OCI-LY7 (cell line): ENCODE results near the gene NOL3. TPM values are rescaled to one million over a fixed set of nuclear protein-coding genes. Genes with fewer than 3 reads are reported as not detected.

Source experiments
- BruUV-seq: library from RNA; stranded (reverse); fragments of 400-500 nt; replicated peaks from 2 replicates; lab custom pipeline; 2021; lab: Mats Ljungman, UMichigan
- CTCF ChIA-PET: fragments of 300-600 bp; sonication (Branson Sonifier 250); formaldehyde crosslinking; loops from one replicate; lab custom pipeline; 2022; ENCODE audit warnings: antibody characterized with exemption; ENCODE audit not compliant: unreplicated experiment; lab: Charles Lee
- POLR2A ChIA-PET: fragments of 300-600 bp; sonication (Branson Sonifier 250); formaldehyde crosslinking; loops from one replicate; lab custom pipeline; 2022; ENCODE audit warnings: antibody characterized with exemption; lab: Charles Lee
- DNase-seq: peaks from one replicate; pipeline ENCODE4 v3.0.0-alpha.2; 2015; ENCODE audit warnings: low spot score
- H2AFZ ChIP-seq: fragments of 200-600 bp; sonication (generic), shearing (Covaris generic); 2 replicates; pipeline ENCODE4 v1.6.1; 2014; ENCODE audit warnings: mild to moderate bottlenecking, antibody characterized with exemption, low read length, moderate library complexity
- H3K27ac ChIP-seq: fragments of 200-600 bp; sonication (generic); 2 replicates; pipeline ENCODE4 v1.5.1; 2014; ENCODE audit warnings: mixed run types, low read depth, mild to moderate bottlenecking, moderate library complexity, low read length, inconsistent platforms; ENCODE audit not compliant: poor library complexity, severe bottlenecking
- H3K36me3 ChIP-seq: fragments of 200-600 bp; sonication (generic); 2 replicates; pipeline ENCODE4 v1.6.1; 2014; ENCODE audit warnings: mild to moderate bottlenecking, antibody characterized with exemption, low read length, moderate library complexity, mixed read lengths; ENCODE audit not compliant: insufficient read depth
- H3K4me1 ChIP-seq: fragments of 200-600 bp; sonication (generic); 2 replicates; pipeline ENCODE4 v1.5.1; 2014; ENCODE audit warnings: mild to moderate bottlenecking, low read length; ENCODE audit not compliant: insufficient read depth, poor library complexity, severe bottlenecking
- H3K4me2 ChIP-seq: fragments of 200-600 bp; sonication (generic); 2 replicates; pipeline ENCODE4 v1.6.1; 2014; ENCODE audit warnings: mild to moderate bottlenecking, low read length
- H3K4me3 ChIP-seq: fragments of 200-600 bp; sonication (generic); 2 replicates; pipeline ENCODE4 v1.5.1; 2014; ENCODE audit warnings: mild to moderate bottlenecking, low read depth, low read length; ENCODE audit not compliant: poor library complexity, severe bottlenecking
- H3K79me2 ChIP-seq: fragments of 200-600 bp; sonication (generic); 2 replicates; pipeline ENCODE4 v1.6.1; 2016; ENCODE audit warnings: low read depth, mild to moderate bottlenecking, low read length, moderate library complexity, mixed read lengths; ENCODE audit not compliant: insufficient read depth
- H3K9me2 ChIP-seq: fragments of 200-600 bp; sonication (generic); 2 replicates; pipeline ENCODE4 v1.6.1; 2016; ENCODE audit warnings: mild to moderate bottlenecking, low read length, mixed read lengths; ENCODE audit not compliant: insufficient read depth
- H3K9me3 ChIP-seq: fragments of 200-600 bp; sonication (generic); 2 replicates; pipeline ENCODE4 v1.6.1; 2014; ENCODE audit warnings: mild to moderate bottlenecking, mixed run types, low read length, mixed read lengths
- H4K20me1 ChIP-seq: fragments of 200-600 bp; sonication (generic); 2 replicates; pipeline ENCODE4 v1.6.1; 2014; ENCODE audit warnings: mild to moderate bottlenecking, antibody characterized with exemption, low read length, moderate library complexity, mixed read lengths; ENCODE audit not compliant: insufficient read depth
- EZH2phosphoT487 ChIP-seq: fragments of 200-600 bp; sonication (generic); IDR thresholded peaks from 2 replicates; pipeline ENCODE4 v1.6.1; 2018; ENCODE audit warnings: low read depth, borderline replicate concordance, mild to moderate bottlenecking, mixed run types, antibody characterized with exemption, low read length, moderate library complexity, mixed read lengths
- intact Hi-C: fragments of 100-400 bp; cut with micrococcal nuclease; formaldehyde crosslinking; loops from one replicate; pipeline ENCODE4 v1.10.0; 2022; ENCODE audit not compliant: unreplicated experiment
- total RNA-seq, 2 experiments: library from RNA; depleted of rRNA in 1 of 2; stranded (reverse); fragments of >200 nt in 1 of 2; shearing (Covaris generic) in 1 of 2; gene quantifications; 2 replicates each; pipeline ENCODE4 v1.2.3, GENCODE V29; 2014 to 2022
- TF ChIP-seq, protein P1 (sequence below): fragments of 200-600 bp; sonication (generic); conservative IDR thresholded peaks from 2 replicates; pipeline ENCODE4 v1.5.1; 2014; ENCODE audit warnings: mild to moderate bottlenecking, antibody characterized with exemption, low read length, moderate library complexity, mixed read lengths

Gene NOL3
- total RNA-seq, 2 experiments from 2014 or later: 2.2 to 4.4 TPM

DNA sequence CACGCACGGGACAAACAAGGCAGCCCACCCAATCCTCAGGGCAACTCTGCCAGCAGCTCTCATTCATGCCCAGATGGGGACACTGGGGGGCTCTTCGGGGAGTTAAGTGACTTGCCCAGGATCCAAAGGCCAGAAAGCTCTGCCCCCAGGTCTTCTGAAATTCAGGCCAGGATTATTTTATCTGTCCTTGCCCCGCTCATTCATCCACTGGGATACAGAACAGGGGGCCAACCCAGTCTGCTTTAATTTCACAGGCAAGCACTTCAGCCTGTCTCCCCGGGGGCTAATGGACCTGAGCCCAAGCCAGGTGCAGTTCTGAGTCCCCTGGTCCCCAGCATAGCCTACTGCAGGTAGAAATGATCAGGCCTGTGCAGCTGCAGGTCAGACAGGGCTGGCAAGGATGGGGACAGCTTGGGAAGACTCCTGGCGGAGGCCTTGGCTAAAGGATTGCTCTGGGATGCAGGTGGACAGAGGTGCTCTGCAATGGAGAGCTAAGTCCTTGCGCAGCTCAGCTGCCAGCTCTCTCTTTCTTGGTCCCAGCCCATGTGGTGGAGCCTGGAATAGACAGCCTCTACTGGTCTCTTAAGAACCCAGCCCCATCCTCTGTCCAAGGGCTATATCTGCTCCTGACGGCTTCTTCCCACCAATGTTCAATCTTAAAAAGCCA, 18.8 kb upstream of the NOL3 start:
- no peak overlapping the region for H3K4me3 ChIP-seq
- ChIA-PET POLR2A (interaction anchor here (0.6 kb wide), 1 partner anchor 110 kb away, joined by 3 read pairs; no protein-coding TSS in a partner anchor), CTCF (no interaction called here)
- DNase-seq: no peak
- no peaks in the 10 kb centered on the region for H3K79me2 ChIP-seq
- no peak overlapping the region for H3K4me2 ChIP-seq
- H3K9me3 ChIP-seq: no peaks in the 10 kb centered on the region
- no peak overlapping the region for H3K27ac ChIP-seq
- no peaks in the 10 kb centered on the region for H3K9me2 ChIP-seq
- H4K20me1 ChIP-seq: no peaks in the 10 kb centered on the region
- BruUV-seq: no TSS peak
- H3K4me1 ChIP-seq: no peaks in the 10 kb centered on the region
- no peak overlapping the region for H2AFZ ChIP-seq
- intact Hi-C loops: no loop called here
- H3K36me3 ChIP-seq: peaks cover 24% of the 10 kb centered on the region; the same call in 1 of the 2 replicates
- TF ChIP-seq, protein P1, sequence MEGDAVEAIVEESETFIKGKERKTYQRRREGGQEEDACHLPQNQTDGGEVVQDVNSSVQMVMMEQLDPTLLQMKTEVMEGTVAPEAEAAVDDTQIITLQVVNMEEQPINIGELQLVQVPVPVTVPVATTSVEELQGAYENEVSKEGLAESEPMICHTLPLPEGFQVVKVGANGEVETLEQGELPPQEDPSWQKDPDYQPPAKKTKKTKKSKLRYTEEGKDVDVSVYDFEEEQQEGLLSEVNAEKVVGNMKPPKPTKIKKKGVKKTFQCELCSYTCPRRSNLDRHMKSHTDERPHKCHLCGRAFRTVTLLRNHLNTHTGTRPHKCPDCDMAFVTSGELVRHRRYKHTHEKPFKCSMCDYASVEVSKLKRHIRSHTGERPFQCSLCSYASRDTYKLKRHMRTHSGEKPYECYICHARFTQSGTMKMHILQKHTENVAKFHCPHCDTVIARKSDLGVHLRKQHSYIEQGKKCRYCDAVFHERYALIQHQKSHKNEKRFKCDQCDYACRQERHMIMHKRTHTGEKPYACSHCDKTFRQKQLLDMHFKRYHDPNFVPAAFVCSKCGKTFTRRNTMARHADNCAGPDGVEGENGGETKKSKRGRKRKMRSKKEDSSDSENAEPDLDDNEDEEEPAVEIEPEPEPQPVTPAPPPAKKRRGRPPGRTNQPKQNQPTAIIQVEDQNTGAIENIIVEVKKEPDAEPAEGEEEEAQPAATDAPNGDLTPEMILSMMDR: no peak
- no peak for TF ChIP-seq EZH2phosphoT487

DNA sequence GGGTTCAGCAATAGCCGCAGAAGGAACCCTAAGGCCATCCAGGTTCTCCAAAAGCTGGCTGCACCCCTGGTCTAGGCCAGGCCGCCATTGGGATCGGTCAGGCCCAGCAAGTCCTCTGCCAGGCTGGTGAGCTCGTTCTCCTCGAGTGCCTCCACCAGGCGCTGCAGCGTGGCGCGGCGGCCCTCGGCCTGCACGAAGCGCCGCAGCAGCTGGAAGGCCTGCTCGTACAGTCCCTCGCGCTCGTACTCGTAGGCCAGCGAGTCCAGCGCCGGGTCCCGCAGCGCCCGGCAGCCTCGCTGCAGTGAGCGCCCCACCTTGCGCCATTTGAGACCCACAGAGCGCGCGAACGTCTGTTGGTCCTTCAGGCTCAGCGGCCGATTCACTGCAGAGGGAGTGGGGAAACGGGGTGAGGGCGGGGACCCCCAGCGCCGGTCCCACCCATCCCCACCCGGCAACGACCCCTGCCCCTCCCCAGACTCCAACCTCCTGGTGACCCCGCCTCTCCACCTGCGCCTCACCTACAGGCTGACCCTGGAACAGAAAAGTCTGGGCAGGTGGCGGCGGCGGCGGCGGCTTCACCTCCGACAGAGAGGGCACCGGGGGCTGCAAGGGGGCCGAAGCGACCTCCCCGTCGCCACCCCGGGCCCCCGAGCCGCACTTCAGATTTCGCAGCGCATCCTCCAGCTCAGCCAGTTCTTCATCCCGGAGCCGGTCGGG, 15.6 kb upstream of the NOL3 start:
- Histone ChIP-seq H3K4me3 (no peak overlapping the region), H3K27ac (no peak overlapping the region), H4K20me1 (no peaks in the 10 kb centered on the region), H3K4me2 (peak overlapping the region; percentile 30; the same call in 1 of the 2 replicates), H3K9me2 (no peaks in the 10 kb centered on the region), H3K4me1 (peaks cover 18% of the 10 kb centered on the region), H3K79me2 (no peaks in the 10 kb centered on the region), H3K36me3 (0 out of 2 replicates have a peak, but pooled peaks cover 2% of the 10 kb centered on the region), H2AFZ (no peak overlapping the region), H3K9me3 (no peaks in the 10 kb centered on the region)
- CTCF ChIA-PET: interaction anchor here (1.1 kb wide), 1 partner anchor 54 kb away, joined by 3 read pairs; no protein-coding TSS in a partner anchor
- BruUV-seq: no TSS peak
- TF ChIP-seq, protein P1: no peak
- no peak for TF ChIP-seq EZH2phosphoT487
- POLR2A ChIA-PET: interaction anchor here (0.6 to 0.7 kb wide), 4 partner anchors 38 to 136 kb away, joined by 3 to 5 read pairs (median 4); no protein-coding TSS in a partner anchor
- DNase-seq: no peak
- intact Hi-C loops: loop anchor here (1.0 to 2.0 kb wide), 3 partner anchors 136 to 200 kb away; no protein-coding TSS in a partner anchor
